Endothelial cell of umbilical vein (primary cell): ENCODE measurements around the gene DNAJC3. TPM values are rescaled to one million over a fixed set of nuclear protein-coding genes. Genes with fewer than 3 reads are reported as not detected.

ENCODE experiments used
- BruUV-seq: library from RNA; stranded (reverse); fragments of 400-500 nt; replicated peaks from 2 replicates; lab custom pipeline; 2021; lab: Mats Ljungman, UMichigan
- CTCF ChIA-PET: fragments of 300-600, 350-600 bp; sonication (Branson Sonifier 250); formaldehyde crosslinking; loops from one replicate; lab custom pipeline; 2021; ENCODE audit warnings: antibody characterized with exemption, inconsistent platforms; lab: Charles Lee
- POLR2A ChIA-PET: fragments of 300-600, 350-600 bp; sonication (Branson Sonifier 250); formaldehyde crosslinking; loops from one replicate; lab custom pipeline; 2021; ENCODE audit warnings: antibody characterized with exemption, inconsistent platforms; lab: Charles Lee
- DNase-seq: peaks from one replicate; pipeline ENCODE4 v3.0.0-alpha.2; 2011; ENCODE audit warnings: low read depth, low spot score
- FAIRE-seq: peaks from 2 replicates; lab custom pipeline; 2011; peaks lifted over from hg19 to GRCh38; lab: Jason Lieb, UNC
- H2AFZ ChIP-seq: 2 replicates; pipeline ENCODE4 v1.6.0; 2012; ENCODE audit warnings: low read depth, low read length, control low read depth, inconsistent platforms
- H3K27ac ChIP-seq: 2 replicates; pipeline ENCODE4 v1.5.1; 2011; ENCODE audit warnings: low read depth, mild to moderate bottlenecking, control low read depth, low read length, moderate library complexity; ENCODE audit not compliant: insufficient read depth
- H3K27me3 ChIP-seq, 2 experiments: 2 replicates each; pipeline versions ENCODE4 v1.6.0 to v1.6.1; 2011; ENCODE audit warnings: low read length in 2 of 2, mixed read lengths in 1 of 2; ENCODE audit not compliant: control insufficient read depth in 2 of 2, insufficient read depth in 2 of 2
- H3K36me3 ChIP-seq, 2 experiments: 2 replicates in 1 of 2; 3 replicates in 1 of 2; pipeline ENCODE4 v1.5.1; 2011; ENCODE audit warnings: low read length in 2 of 2, mild to moderate bottlenecking in 1 of 2, moderate library complexity in 1 of 2; ENCODE audit not compliant: control insufficient read depth in 2 of 2, insufficient read depth in 2 of 2; ENCODE audit errors: extremely low read depth in 1 of 2
- H3K4me1 ChIP-seq: 3 replicates; pipeline ENCODE4 v1.5.1; 2011; ENCODE audit warnings: mild to moderate bottlenecking, low read length; ENCODE audit not compliant: control insufficient read depth, insufficient read depth; ENCODE audit errors: extremely low read depth
- H3K4me2 ChIP-seq: 2 replicates; pipeline ENCODE4 v1.6.1; 2011; ENCODE audit warnings: low read length, control low read depth, mixed read lengths; ENCODE audit not compliant: insufficient read depth
- H3K4me3 ChIP-seq, 3 experiments: fragments of 200-600 bp in 1 of 3; sonication (generic), shearing (Covaris generic) in 1 of 3; replicated peaks in 1 of 3; 2 replicates each; pipeline ENCODE4 v1.5.1; 2011 to 2016; ENCODE audit warnings: control low read depth in 3 of 3, low read length in 3 of 3, mild to moderate bottlenecking in 2 of 3, inconsistent platforms in 1 of 3, low read depth in 1 of 3, moderate library complexity in 1 of 3; ENCODE audit not compliant: insufficient read depth in 1 of 3
- H3K79me2 ChIP-seq: 2 replicates; pipeline ENCODE4 v1.6.0; 2012; ENCODE audit warnings: low read length, inconsistent platforms; ENCODE audit not compliant: control insufficient read depth, insufficient read depth
- H3K9ac ChIP-seq: replicated peaks from 2 replicates; pipeline ENCODE3; 2011; ENCODE audit warnings: low read length, control low read depth; ENCODE audit not compliant: insufficient read depth; ENCODE audit errors: extremely low read depth
- H3K9me1 ChIP-seq: replicated peaks from 3 replicates; pipeline ENCODE4 v1.6.0; 2011; ENCODE audit warnings: mild to moderate bottlenecking, low read length; ENCODE audit not compliant: control insufficient read depth, insufficient read depth; ENCODE audit errors: extremely low read depth
- H3K9me3 ChIP-seq: replicated peaks from 2 replicates; pipeline ENCODE4 v1.5.1; 2012; ENCODE audit warnings: low read length, inconsistent platforms; ENCODE audit not compliant: control insufficient read depth, insufficient read depth
- H4K20me1 ChIP-seq: replicated peaks from 2 replicates; pipeline ENCODE3; 2011; ENCODE audit warnings: mild to moderate bottlenecking, low read length; ENCODE audit not compliant: control insufficient read depth, insufficient read depth; ENCODE audit errors: extremely low read depth
- EZH2 ChIP-seq: IDR thresholded peaks from 2 replicates; pipeline ENCODE4 v1.6.1; 2012; ENCODE audit warnings: borderline replicate concordance, low read depth, mild to moderate bottlenecking, moderate library complexity, low read length, inconsistent platforms; ENCODE audit not compliant: severe bottlenecking
- FOS ChIP-seq: IDR thresholded peaks from 2 replicates; pipeline ENCODE4 v1.6.1; 2011; ENCODE audit warnings: mild to moderate bottlenecking, low read length, moderate library complexity, borderline replicate concordance; ENCODE audit not compliant: insufficient read depth
- GATA2 ChIP-seq: IDR thresholded peaks from 2 replicates; pipeline ENCODE4 v1.7.0; 2011; ENCODE audit warnings: low read depth, mild to moderate bottlenecking, moderate library complexity, mixed read lengths, low read length; ENCODE audit not compliant: insufficient read length, insufficient read depth
- JUN ChIP-seq: IDR thresholded peaks from 2 replicates; pipeline ENCODE4 v1.6.1; 2011; ENCODE audit warnings: borderline replicate concordance, low read depth; ENCODE audit not compliant: insufficient read length, insufficient read depth
- MYC ChIP-seq: IDR thresholded peaks from one replicate; pipeline ENCODE4 v1.6.1; 2011; ENCODE audit warnings: mild to moderate bottlenecking, low read depth, low read length
- POLR2A ChIP-seq: IDR thresholded peaks from 2 replicates; pipeline ENCODE4 v1.6.1; 2012; ENCODE audit warnings: low read depth, mild to moderate bottlenecking, control low read depth, low read length
- POLR2AphosphoS5 ChIP-seq: IDR thresholded peaks from 2 replicates; pipeline ENCODE4 v1.6.1; 2012; ENCODE audit warnings: low read depth, mild to moderate bottlenecking, control low read depth, low read length, moderate library complexity; ENCODE audit not compliant: insufficient read depth
- dilution Hi-C: fragments of 300-500 bp; cut with MboI; formaldehyde crosslinking; loops from one replicate; pipeline ENCODE4 v1.15.0; 2019; ENCODE audit warnings: low sequenced_read_pairs; ENCODE audit not compliant: extremely low pct_ligation_motif_present
- intact Hi-C: fragments of 100-400 bp; cut with micrococcal nuclease; formaldehyde crosslinking; loops from one replicate; pipeline ENCODE4 v1.10.0; 2022
- polyA plus RNA-seq, 4 experiments: library from polyadenylated mRNA; depleted of rRNA in 3 of 4; stranded (reverse) in 3 of 4; unstranded in 1 of 4; fragments of >200 nt; gene quantifications; 2 replicates each; pipeline versions ENCODE4 v1.2.1 to v1.2.3, GENCODE V29; 2011 to 2012; ENCODE audit warnings: missing spikeins in 1 of 4
- total RNA-seq: library from RNA; stranded (reverse); gene quantifications from 2 replicates; pipeline ENCODE4 v1.2.3, GENCODE V29; 2021
- TF ChIP-seq, protein P1 (sequence below): IDR thresholded peaks from 2 replicates; pipeline ENCODE4 v1.6.1; 2011; ENCODE audit not compliant: insufficient read depth, insufficient read length
- TF ChIP-seq, protein P2 (sequence below), 2 donors: IDR thresholded peaks; 1 replicate in 1 of 2; 2 replicates in 1 of 2; pipeline ENCODE4 v1.5.1; 2011; ENCODE audit warnings: low read length in 2 of 2, mild to moderate bottlenecking in 2 of 2, moderate library complexity in 2 of 2, control low read depth in 1 of 2, inconsistent platforms in 1 of 2, low read depth in 1 of 2; ENCODE audit not compliant: insufficient read depth in 1 of 2; ENCODE audit errors: extremely low read depth in 1 of 2

Gene DNAJC3
- total and polyA plus RNA-seq, 2 donors (not counting 3 experiments of a cell fraction or from before 2014, with no cell fraction given): 17.0 to 51.2 TPM

- no TSS peak for BruUV-seq
- peaks cover 6 to 11% of the 10 kb centered on the region in 2 experiments for H3K36me3 ChIP-seq
- H3K4me1 ChIP-seq: no peaks in the 10 kb centered on the region
- H3K79me2 ChIP-seq: no peaks in the 10 kb centered on the region
- dilution Hi-C loops (no loop called here), intact Hi-C loops (no loop called here)
- no peaks in the 10 kb centered on the region for H4K20me1 ChIP-seq
- POLR2A ChIA-PET: no interaction called here
- no peak overlapping the region for H3K4me3 ChIP-seq
- H3K9me1 ChIP-seq: no peaks in the 10 kb centered on the region
- H3K4me2 ChIP-seq: no peak overlapping the region
- FAIRE-seq: no peak
- no peak overlapping the region for H3K9ac ChIP-seq
- H3K27ac ChIP-seq: no peak overlapping the region
- no peak for DNase-seq
- H3K9me3 ChIP-seq: no peaks in the 10 kb centered on the region
- H3K27me3 ChIP-seq: no peaks in the 10 kb centered on the region
- CTCF ChIA-PET: no interaction called here
- TF ChIP-seq GATA2 (no peak), POLR2A (no peak), EZH2 (no peak), JUN (no peak), FOS (no peak), POLR2AphosphoS5 (no peak), MYC (no peak)
- TF ChIP-seq, protein P1, sequence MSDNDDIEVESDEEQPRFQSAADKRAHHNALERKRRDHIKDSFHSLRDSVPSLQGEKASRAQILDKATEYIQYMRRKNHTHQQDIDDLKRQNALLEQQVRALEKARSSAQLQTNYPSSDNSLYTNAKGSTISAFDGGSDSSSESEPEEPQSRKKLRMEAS: no peak
- TF ChIP-seq, protein P2, sequence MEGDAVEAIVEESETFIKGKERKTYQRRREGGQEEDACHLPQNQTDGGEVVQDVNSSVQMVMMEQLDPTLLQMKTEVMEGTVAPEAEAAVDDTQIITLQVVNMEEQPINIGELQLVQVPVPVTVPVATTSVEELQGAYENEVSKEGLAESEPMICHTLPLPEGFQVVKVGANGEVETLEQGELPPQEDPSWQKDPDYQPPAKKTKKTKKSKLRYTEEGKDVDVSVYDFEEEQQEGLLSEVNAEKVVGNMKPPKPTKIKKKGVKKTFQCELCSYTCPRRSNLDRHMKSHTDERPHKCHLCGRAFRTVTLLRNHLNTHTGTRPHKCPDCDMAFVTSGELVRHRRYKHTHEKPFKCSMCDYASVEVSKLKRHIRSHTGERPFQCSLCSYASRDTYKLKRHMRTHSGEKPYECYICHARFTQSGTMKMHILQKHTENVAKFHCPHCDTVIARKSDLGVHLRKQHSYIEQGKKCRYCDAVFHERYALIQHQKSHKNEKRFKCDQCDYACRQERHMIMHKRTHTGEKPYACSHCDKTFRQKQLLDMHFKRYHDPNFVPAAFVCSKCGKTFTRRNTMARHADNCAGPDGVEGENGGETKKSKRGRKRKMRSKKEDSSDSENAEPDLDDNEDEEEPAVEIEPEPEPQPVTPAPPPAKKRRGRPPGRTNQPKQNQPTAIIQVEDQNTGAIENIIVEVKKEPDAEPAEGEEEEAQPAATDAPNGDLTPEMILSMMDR (IDR thresholded peaks at IDR 0.05; ENCODE audit: extremely low read depth in 1 of 2, insufficient read depth in 1 of 2, low read depth in 1 of 2, low read length in 2 of 2): no peak
- H2AFZ ChIP-seq: no peak overlapping the region
These were observed 116.8 kb downstream of the DNAJC3 start for GRCh38 chr13:95793781-95794180.
